Adrenal gland (tissue), 5 donors: Measurements from ENCODE around the gene CPNE7.

Source experiments
- CTCF ChIP-seq, 6 experiments: fragments of 450-650 bp in 4 of 6; fragments of 200-600 bp in 2 of 6; sonication (generic) in 1 of 6; IDR thresholded peaks; 1 replicate in 5 of 6; 2 replicates in 1 of 6; pipeline versions ENCODE4 v1.5.1 to v1.8.0; 2016 to 2021; ENCODE audit warnings: antibody characterized with exemption in 6 of 6, mild to moderate bottlenecking in 2 of 6, moderate library complexity in 1 of 6
- POLR2A ChIP-seq, 2 donors: fragments of 450-650 bp; IDR thresholded peaks; one replicate each; pipeline ENCODE4 v1.6.1; 2017; ENCODE audit warnings: antibody characterized with exemption in 2 of 2, mild to moderate bottlenecking in 2 of 2, moderate library complexity in 1 of 2
- donor health status: DM: no; HTN: no; CAD: no.

- no peak for TF ChIP-seq POLR2A (IDR thresholded peaks at IDR 0.05)
- TF ChIP-seq CTCF (IDR thresholded peaks at IDR 0.05), result no peak
Measured at GRCh38 chr16:89641458-89642119, 66.0 kb downstream of the CPNE7 start.
